ENCODE data around the gene FRMD6. TPM values are rescaled to one million over a fixed set of nuclear protein-coding genes. Genes with fewer than 3 reads are reported as not detected.
"Not testable (repeated sequence)": the region's sequence is repeated elsewhere in the genome, so short reads cannot be mapped to it uniquely, and the experiment has no call there.

FRMD6 gene
- polyA plus RNA-seq, 10 donors, result 22.3 to 40.8 (median 30.4) TPM

DNA sequence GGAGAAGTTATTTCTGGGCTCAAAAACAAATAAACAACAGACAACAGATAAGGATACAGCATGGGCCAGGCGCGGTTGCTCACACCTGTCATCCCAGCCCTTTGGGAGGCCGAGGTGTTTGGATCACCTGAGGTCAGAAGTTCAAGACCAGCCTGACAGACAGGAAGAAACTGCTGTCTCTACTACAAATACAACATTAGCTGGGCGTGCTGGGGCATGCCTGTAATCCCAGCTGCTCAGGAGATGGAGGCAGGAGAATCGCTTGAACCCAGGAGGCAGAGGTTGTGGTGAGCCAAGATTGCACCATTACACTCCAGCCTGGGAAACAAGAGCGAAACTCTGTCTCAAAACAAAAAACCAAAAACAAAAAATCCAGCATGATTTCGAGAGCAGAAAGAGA is 117.6 kb downstream of the FRMD6 start:
- DNase-seq, result not testable (repeated sequence)

- DNase-seq, result no peak
These were observed 122.5 kb downstream of the FRMD6 start for GRCh38 chr14:51774209-51774608.

GRCh38 chr14:51776102-51776894 is 124.6 kb downstream of the FRMD6 start:
- peak; percentile 38 to 83 (median 67) for DNase-seq

DNA sequence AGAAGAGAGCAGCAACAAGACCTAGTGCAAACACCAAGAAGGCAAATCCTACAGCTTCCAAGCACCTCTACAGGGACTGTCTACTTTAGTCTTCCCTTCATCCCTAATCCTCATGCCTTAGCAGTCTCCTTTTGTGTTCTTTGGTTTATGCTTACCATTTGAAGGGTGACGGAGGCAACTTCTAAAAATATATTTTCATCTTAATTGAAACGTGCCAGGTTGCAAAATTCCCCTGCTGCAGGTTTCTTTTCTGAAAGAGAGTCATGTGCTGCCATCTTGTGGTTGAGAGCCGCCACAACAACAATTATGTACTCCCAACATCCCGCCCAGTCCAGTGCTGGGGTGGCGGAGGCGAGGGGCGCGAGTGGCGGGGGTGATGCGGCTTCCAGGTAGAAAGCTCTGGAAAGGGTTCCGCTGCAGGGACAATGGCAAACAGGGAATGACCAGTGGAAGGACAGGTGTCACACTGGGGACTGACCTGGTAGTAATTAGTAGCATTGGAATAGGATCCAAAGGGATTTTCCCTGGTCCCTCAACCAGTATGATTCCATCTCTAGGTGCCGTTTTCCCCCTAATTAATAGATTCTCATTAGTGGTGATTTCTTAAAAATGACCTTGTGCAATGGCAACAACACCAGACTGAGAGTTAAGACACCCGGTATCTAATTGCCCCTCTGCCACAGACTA is 128.4 kb downstream of the FRMD6 start:
- peak; percentile 60 to 84 (median 69) for DNase-seq

Other genes with a start within 250 kb of the FRMD6 start
- 10 to 100 TPM; 48.7 to 71.5 (median 55.0) TPM for gene GNG2, start 208.7 kb downstream of the FRMD6 start, polyA plus RNA-seq (ENCODE audit: insufficient read length in 10 of 10)

Measured in muscle of back (tissue), 11 donors.